GM18909 (cell line): Measurements from ENCODE around the gene MYADM.

Experiments
- ATAC-seq: cut with Tn5 transposase; IDR thresholded peaks from one replicate; pipeline ENCODE4 v1.9.1; 2021; ENCODE audit warnings: mild to moderate bottlenecking; ENCODE audit not compliant: unreplicated experiment, poor library complexity

MYADM gene

DNA sequence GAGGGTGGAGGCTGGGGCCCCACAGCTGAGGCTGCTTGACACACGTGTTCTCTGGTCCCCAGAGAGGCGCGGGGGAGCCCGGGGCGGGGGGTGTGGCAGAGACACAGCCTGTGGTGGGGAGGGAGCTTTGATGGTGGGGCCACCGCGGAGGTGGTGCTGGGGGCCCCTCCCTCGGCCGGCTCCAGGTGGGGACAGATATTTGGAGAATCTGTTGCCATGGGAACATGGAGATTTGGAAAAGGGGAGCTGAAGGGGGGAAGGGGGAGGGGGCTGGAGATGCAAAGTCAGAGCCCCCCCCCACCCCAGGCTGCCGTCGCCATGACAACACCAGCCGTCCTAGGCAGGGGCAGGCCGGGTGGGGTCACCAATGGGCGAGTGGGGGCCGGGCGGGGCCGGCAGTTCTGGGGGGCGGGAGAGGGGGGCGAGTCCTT is 15.6 kb downstream of the MYADM start:
- ATAC-seq: no peak

DNA sequence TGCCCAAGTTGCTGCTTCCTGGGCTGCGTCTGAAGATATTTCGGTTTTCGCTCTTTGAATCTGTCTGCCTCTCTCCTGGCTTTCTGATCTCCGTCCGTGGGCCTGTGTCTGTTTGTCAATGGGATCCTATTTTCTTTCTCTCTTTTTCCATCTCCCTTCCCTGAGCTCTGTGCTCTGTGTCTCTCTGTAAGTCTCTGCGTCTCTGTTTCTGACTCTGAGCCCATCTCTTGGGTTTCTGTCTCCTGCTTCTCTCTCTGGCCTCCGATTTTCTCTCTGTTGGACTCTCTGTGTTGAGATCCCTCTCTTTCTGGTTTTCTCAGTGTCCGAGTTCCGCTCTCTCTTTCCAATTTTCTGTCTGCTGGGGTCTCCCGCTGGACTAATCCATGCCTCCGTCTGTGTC is 16.1 kb downstream of the MYADM start:
- ATAC-seq: no peak

DNA sequence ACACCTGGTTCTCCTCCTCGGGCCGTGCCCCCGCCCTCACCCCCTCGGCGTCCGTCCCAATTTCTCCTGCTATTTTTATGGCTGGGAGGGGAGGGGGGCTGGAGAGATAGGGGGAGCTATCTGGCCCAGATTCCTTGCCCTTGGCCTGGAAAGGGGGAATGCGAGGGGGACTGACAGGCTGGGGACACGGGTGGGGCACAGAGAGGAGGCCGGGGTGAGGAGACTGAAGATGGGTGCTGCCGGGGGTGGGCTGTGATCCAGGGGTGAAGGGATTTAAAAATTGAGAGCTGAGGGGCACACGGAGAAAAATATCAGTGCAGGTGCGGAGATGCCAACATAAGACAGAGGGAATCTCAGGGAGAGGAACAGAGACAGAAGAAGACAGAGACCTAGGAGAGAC is 16.6 kb downstream of the MYADM start:
- no peak for ATAC-seq

DNA sequence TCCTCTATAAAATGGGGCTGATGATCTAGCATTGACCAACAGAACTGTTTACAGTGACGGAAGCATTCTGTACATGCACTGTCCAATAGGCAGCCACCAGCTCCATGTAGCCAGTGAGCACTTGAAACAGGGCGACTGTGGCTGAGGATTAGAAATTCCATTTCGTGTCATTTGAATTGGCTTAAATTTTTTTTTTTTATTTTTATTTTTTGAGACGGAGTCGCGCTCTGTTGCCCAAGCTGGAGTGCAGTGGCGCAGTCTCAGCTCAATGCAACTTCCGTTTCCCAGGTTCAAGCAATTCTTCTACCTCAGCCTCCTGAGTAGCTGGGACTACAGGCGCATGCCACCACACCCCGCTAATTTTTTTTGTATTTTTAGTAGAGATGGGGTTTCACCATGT is 17.4 kb downstream of the MYADM start:
- ATAC-seq: no peak

- ATAC-seq: no peak
Observed at GRCh38 chr19:53892301-53892980, 24.8 kb downstream of the MYADM start.

DNA sequence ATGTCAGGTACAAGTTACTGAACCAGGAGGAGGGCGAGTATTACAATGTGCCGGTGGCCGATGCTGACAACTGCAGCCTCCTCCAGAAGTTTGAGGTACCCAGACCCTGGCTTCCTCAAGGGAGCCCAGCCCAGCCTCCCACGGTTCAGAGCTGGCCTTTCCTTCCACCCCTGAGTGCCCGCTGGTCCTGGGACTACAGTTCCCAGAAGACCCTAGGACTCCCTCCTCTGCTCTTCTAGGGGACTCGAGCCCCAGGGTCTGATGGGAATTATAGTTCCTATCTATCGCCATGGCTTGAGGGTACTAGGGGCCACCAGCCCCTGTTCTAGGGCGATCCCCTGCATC is 25.3 kb downstream of the MYADM start:
- no peak for ATAC-seq

- no peak for ATAC-seq
Observed at GRCh38 chr19:53894707-53895106, 27.0 kb downstream of the MYADM start.

DNA sequence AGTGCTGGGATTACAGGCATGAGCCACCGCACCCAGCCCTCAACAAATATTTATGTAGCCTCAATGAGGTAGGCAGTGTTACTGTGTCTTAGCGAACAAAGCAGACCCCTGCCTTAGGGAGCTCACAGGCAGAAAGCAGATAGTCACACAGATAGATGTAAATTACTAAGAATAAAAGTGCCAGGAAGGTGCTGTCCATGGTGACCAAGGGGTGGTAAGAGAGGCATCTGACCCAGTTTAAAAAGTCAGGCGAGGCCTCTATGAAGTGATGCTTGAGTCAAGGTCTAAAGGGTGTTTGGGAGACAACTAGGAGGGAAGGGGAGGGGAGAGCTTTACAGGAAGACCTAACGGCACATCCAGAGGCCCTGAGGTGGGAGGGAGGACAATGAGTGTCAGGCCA is 29.0 kb downstream of the MYADM start:
- no peak for ATAC-seq

GRCh38 chr19:53897459-53897858 is 29.8 kb downstream of the MYADM start:
- no peak for ATAC-seq

DNA sequence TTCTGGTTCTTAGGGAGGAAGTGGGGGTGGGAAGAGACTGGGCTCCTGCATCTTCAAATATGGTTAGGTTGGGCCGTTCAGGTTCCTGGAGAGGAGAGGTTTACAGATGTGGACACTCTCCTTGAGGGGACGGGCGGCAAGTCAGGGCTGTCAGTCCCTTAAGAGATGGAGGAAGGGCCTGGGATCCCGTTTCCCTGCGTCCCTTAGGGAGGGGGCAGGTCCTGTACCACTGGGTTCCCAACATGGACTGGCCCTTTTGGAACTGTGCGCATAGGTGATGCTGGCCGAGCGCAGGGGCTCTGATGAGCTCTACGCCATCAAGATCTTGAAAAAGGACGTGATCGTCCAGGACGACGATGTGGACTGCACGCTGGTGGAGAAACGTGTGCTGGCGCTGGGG is 30.5 kb downstream of the MYADM start:
- ATAC-seq: no peak

DNA sequence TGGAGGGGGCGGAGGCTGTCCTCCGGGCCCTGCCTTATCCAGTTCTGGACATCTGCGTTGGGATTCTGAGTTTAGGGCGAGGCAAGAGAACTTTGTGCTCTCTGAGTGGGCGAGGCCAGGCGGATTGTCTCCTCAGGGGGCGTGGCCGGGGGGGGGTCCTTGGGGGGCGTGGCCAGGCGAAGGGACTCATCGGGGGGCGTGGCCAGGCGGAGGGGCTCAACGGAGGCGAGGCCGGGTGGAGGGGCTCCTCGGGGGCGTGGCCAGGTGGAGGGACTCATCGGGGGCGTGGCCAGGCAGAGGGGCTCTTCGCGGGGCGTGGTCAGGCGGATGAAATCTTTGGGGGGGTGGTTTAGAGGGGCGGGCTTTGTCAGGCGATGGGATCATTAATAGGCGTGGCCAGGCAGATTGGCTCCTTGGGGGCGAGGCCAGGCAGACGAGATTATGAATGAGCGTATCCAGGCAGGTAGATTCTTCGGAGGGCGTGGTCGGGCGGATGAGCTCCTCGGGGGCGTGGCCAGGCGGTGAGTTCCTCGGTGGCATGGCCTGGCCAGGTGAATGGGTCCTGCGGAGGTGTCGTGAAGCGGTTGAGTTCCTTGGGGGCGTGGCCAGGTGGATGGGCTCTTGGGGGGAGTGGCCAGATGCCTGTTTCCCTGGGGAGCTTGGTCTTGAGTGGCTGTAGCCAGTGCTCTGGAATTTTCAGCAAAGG is 31.1 kb downstream of the MYADM start:
- ATAC-seq: no peak

DNA sequence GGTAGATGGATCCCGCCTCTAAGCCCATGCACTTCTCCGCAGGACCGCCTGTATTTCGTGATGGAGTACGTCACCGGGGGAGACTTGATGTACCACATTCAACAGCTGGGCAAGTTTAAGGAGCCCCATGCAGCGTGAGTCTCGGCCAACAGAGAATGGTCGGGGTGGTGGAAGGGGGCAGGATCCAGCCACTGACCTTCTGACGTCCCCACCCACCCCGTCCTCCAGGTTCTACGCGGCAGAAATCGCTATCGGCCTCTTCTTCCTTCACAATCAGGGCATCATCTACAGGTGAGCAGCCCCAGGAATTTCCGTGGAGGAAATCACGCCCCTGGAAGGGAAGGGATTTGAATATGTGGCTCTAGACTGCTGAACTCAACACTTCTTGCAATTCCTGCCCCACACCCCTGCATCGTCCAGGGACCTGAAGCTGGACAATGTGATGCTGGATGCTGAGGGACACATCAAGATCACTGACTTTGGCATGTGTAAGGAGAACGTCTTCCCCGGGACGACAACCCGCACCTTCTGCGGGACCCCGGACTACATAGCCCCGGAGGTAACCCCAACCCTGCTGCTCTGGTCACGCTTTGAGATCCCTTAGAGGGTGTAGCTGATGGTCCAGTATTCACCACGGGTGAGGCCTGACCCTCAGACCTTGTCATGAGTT is 32.6 kb downstream of the MYADM start:
- ATAC-seq: no peak

DNA sequence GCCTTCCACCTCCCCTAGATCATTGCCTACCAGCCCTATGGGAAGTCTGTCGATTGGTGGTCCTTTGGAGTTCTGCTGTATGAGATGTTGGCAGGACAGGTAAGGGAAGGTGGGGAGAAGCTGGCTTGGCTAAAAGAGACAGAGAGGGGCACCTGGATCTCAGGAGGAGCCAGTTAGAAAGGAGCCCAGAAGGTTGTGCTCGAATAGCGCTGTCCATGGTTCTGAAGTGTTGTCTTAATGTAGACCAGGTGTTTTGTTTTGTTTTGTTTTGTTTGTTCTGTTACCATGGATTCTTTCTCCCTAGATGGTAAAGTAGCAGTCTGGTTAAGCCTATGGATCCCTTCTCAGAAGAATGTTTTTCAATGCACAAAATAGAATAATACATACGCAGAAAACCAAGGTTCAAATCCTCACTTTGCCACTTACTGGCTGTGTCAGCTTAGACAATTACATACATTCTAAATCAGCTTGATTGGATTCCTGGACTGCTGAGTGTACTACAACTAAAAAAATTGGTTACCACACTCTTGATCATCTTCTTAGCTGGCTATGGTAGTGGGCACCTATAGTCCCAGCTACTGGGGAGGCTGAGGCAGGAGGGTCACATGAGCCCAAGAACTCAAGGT is 35.5 kb downstream of the MYADM start:
- ATAC-seq: no peak

- ATAC-seq: no peak
Observed at GRCh38 chr19:53904909-53905308, 37.2 kb downstream of the MYADM start.

GRCh38 chr19:53905787-53906186 is 38.1 kb downstream of the MYADM start:
- ATAC-seq: no peak

- no peak for ATAC-seq
Observed at GRCh38 chr19:53906211-53907192, 38.8 kb downstream of the MYADM start.

- no peak for ATAC-seq
Observed at GRCh38 chr19:53907193-53907581, 39.5 kb downstream of the MYADM start.

GRCh38 chr19:53907690-53908089 is 40.0 kb downstream of the MYADM start:
- ATAC-seq: no peak

GRCh38 chr19:53908106-53908934 is 40.6 kb downstream of the MYADM start:
- ATAC-seq: no peak
